ENCODE data around the gene H2BK1.

DNA sequence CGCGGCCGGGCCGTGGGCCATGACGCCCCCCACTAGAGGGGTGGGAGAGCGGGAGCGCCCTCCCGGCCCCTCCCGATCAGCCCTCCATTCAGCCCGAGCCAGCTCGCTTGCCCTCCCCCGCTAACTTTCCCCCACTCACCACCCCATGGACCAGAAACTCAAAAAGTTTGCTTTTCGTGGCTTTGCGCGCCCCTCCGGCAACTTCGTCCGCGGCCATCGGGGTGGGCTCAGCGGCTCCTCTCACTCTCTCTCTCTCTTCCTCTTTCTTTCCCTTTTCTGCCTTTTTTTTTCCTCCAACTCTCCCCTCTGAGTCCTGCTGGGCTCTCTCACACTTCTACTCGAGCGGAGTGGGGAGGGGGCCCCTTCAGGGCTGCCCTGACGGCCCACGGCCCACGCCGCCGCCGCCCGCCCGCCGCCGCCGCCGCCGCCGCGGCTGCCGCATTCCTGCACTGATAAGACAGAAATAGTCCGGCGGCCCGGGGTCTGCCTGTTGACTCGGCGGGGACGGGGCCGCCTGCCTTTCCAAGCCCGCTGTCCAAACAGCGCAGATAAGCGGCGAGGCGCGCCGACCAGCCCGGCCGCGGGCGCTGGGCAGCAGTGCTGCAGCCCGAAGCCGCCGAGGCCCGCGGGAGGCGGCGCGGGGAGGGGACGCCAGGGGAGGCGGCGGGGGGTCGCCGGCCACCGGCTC lies 38.2 kb upstream of the H2BK1 start, which contains the start of gene SMARCD3:
- TF ChIP-seq, protein P1, sequence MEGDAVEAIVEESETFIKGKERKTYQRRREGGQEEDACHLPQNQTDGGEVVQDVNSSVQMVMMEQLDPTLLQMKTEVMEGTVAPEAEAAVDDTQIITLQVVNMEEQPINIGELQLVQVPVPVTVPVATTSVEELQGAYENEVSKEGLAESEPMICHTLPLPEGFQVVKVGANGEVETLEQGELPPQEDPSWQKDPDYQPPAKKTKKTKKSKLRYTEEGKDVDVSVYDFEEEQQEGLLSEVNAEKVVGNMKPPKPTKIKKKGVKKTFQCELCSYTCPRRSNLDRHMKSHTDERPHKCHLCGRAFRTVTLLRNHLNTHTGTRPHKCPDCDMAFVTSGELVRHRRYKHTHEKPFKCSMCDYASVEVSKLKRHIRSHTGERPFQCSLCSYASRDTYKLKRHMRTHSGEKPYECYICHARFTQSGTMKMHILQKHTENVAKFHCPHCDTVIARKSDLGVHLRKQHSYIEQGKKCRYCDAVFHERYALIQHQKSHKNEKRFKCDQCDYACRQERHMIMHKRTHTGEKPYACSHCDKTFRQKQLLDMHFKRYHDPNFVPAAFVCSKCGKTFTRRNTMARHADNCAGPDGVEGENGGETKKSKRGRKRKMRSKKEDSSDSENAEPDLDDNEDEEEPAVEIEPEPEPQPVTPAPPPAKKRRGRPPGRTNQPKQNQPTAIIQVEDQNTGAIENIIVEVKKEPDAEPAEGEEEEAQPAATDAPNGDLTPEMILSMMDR (IDR thresholded peaks at IDR 0.05), result no peak
- TF ChIP-seq, protein P2, sequence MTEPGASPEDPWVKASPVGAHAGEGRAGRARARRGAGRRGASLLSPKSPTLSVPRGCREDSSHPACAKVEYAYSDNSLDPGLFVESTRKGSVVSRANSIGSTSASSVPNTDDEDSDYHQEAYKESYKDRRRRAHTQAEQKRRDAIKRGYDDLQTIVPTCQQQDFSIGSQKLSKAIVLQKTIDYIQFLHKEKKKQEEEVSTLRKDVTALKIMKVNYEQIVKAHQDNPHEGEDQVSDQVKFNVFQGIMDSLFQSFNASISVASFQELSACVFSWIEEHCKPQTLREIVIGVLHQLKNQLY (CRISPR knock-in tag; IDR thresholded peaks at IDR 0.05), result no peak
- TF ChIP-seq NR3C1 (CRISPR knock-in tag; conservative IDR thresholded peaks at IDR 0.05; ENCODE audit: low read depth) (no peak), GABPB1 (CRISPR knock-in tag; IDR thresholded peaks at IDR 0.05) (no peak)

Data from WTC11 (cell line).